HepG2 (cell line): ENCODE measurements around the gene CHMP1B. TPM values are rescaled to one million over a fixed set of nuclear protein-coding genes. Genes with fewer than 3 reads are reported as not detected.

ENCODE experiments used
- HOMEZ ChIP-seq: IDR thresholded peaks from 2 replicates; pipeline ENCODE4 v1.6.1; 2016; ENCODE audit warnings: low read depth
- PCBP1 ChIP-seq: fragments of 200-400 bp; formaldehyde crosslinking; IDR thresholded peaks from 2 replicates; pipeline ENCODE4 v1.6.1; 2017; ENCODE audit warnings: mild to moderate bottlenecking, low read depth, low read length, borderline replicate concordance
- XBP1 ChIP-seq: sonication (generic); formaldehyde crosslinking; IDR thresholded peaks from 2 replicates; pipeline ENCODE4 v1.5.0; 2020; ENCODE audit warnings: missing genetic modification reagents
- ZNF224 ChIP-seq: sonication (generic); formaldehyde crosslinking; IDR thresholded peaks from 2 replicates; pipeline ENCODE4 v1.5.0; 2020; ENCODE audit warnings: mild to moderate bottlenecking, missing genetic modification reagents
- ZNF280B ChIP-seq: sonication (generic); formaldehyde crosslinking; IDR thresholded peaks from 2 replicates; pipeline ENCODE4 v1.5.0; 2020; ENCODE audit warnings: missing genetic modification reagents, mild to moderate bottlenecking, borderline replicate concordance
- ZNF333 ChIP-seq: sonication (generic); formaldehyde crosslinking; IDR thresholded peaks from 2 replicates; pipeline ENCODE4 v1.4.0; 2020; ENCODE audit warnings: mild to moderate bottlenecking, missing genetic modification reagents, borderline replicate concordance
- ZNF569 ChIP-seq: sonication (generic); formaldehyde crosslinking; IDR thresholded peaks from 2 replicates; pipeline ENCODE4 v1.5.0; 2020; ENCODE audit warnings: mild to moderate bottlenecking, missing genetic modification reagents, moderate library complexity, borderline replicate concordance
- ZNF761 ChIP-seq: sonication (generic); formaldehyde crosslinking; conservative IDR thresholded peaks from 2 replicates; pipeline ENCODE4 v1.4.0; 2020; ENCODE audit warnings: mild to moderate bottlenecking, missing genetic modification reagents
- ZSCAN20 ChIP-seq: sonication (generic); formaldehyde crosslinking; IDR thresholded peaks from 2 replicates; pipeline ENCODE4 v1.4.0; 2020; ENCODE audit warnings: missing genetic modification reagents, mild to moderate bottlenecking, borderline replicate concordance
- polyA plus RNA-seq, 8 experiments: library from polyadenylated mRNA; depleted of rRNA in 3 of 8; stranded (reverse) in 7 of 8; unstranded in 1 of 8; fragments of >200 nt; fragmentation: Illumina TruSeq in 4 of 8; extraction: Trizol in 4 of 8; gene quantifications; 2 replicates each; pipeline versions ENCODE4 v1.2.1 to v1.2.3, GENCODE V29; 2011 to 2016; ENCODE audit warnings: low read depth in 4 of 8, missing spikeins in 1 of 8, mixed read lengths in 1 of 8; ENCODE audit not compliant: insufficient read depth in 1 of 8
- total RNA-seq, 5 experiments: library from RNA; depleted of rRNA; stranded (reverse); fragments of >200 nt; fragmentation: Illumina TruSeq; extraction: Trizol; gene quantifications; 2 replicates each; pipeline ENCODE4 v1.2.3, GENCODE V29; 2016; ENCODE audit warnings: low read depth in 1 of 5
- TF ChIP-seq, protein P1 (sequence below): sonication (generic); formaldehyde crosslinking; IDR thresholded peaks from 2 replicates; pipeline ENCODE4 v1.5.0; 2020; ENCODE audit warnings: mild to moderate bottlenecking, missing genetic modification reagents, borderline replicate concordance
- TF ChIP-seq, protein P2 (sequence below): sonication (generic); formaldehyde crosslinking; IDR thresholded peaks from 2 replicates; pipeline ENCODE4 v1.9.0; 2021; ENCODE audit warnings: missing genetic modification reagents, borderline replicate concordance

Gene CHMP1B
- total and polyA plus RNA-seq, 2 of the 13 experiments (the other 11 are each of a cell fraction or from before 2014, with no cell fraction given), result 18.8 to 20.2 TPM

DNA sequence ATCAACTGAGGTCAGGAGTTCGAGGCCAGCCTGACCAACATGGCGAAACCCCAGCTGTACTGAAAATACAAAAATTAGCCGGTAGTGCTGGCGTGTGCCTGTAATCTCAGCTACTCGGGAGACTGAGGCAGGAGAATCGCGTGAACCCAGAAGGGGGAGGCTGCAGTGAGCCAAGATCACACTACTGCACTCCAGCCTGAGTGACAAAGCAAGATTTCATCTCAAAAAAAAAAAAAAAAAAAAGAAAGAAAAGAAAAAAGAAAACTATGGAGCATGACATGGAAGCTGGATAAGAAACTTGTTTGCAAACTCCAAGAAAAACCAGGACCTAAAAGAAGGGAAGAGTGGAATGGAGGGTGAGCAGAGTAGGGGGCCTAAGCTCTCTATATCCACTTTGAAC is 1.9 kb upstream of the CHMP1B start (continued):
- TF ChIP-seq, protein P1, sequence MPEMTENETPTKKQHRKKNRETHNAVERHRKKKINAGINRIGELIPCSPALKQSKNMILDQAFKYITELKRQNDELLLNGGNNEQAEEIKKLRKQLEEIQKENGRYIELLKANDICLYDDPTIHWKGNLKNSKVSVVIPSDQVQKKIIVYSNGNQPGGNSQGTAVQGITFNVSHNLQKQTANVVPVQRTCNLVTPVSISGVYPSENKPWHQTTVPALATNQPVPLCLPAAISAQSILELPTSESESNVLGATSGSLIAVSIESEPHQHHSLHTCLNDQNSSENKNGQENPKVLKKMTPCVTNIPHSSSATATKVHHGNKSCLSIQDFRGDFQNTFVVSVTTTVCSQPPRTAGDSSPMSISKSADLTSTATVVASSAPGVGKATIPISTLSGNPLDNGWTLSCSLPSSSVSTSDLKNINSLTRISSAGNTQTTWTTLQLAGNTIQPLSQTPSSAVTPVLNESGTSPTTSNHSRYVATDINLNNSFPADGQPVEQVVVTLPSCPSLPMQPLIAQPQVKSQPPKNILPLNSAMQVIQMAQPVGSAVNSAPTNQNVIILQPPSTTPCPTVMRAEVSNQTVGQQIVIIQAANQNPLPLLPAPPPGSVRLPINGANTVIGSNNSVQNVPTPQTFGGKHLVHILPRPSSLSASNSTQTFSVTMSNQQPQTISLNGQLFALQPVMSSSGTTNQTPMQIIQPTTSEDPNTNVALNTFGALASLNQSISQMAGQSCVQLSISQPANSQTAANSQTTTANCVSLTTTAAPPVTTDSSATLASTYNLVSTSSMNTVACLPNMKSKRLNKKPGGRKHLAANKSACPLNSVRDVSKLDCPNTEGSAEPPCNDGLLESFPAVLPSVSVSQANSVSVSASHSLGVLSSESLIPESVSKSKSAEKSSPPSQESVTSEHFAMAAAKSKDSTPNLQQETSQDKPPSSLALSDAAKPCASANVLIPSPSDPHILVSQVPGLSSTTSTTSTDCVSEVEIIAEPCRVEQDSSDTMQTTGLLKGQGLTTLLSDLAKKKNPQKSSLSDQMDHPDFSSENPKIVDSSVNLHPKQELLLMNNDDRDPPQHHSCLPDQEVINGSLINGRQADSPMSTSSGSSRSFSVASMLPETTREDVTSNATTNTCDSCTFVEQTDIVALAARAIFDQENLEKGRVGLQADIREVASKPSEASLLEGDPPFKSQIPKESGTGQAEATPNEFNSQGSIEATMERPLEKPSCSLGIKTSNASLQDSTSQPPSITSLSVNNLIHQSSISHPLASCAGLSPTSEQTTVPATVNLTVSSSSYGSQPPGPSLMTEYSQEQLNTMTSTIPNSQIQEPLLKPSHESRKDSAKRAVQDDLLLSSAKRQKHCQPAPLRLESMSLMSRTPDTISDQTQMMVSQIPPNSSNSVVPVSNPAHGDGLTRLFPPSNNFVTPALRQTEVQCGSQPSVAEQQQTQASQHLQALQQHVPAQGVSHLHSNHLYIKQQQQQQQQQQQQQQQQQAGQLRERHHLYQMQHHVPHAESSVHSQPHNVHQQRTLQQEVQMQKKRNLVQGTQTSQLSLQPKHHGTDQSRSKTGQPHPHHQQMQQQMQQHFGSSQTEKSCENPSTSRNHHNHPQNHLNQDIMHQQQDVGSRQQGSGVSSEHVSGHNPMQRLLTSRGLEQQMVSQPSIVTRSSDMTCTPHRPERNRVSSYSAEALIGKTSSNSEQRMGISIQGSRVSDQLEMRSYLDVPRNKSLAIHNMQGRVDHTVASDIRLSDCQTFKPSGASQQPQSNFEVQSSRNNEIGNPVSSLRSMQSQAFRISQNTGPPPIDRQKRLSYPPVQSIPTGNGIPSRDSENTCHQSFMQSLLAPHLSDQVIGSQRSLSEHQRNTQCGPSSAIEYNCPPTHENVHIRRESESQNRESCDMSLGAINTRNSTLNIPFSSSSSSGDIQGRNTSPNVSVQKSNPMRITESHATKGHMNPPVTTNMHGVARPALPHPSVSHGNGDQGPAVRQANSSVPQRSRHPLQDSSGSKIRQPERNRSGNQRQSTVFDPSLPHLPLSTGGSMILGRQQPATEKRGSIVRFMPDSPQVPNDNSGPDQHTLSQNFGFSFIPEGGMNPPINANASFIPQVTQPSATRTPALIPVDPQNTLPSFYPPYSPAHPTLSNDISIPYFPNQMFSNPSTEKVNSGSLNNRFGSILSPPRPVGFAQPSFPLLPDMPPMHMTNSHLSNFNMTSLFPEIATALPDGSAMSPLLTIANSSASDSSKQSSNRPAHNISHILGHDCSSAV, result no peak
- TF ChIP-seq XBP1 (CRISPR knock-in tag), result no peak
- no peak for TF ChIP-seq ZNF333 (CRISPR knock-in tag)
- no peak for TF ChIP-seq ZNF224 (CRISPR knock-in tag)
- no peak for TF ChIP-seq HOMEZ (CRISPR knock-in tag)
- no peak for TF ChIP-seq PCBP1
- no peak for TF ChIP-seq ZSCAN20 (CRISPR knock-in tag)
- TF ChIP-seq, protein P2, sequence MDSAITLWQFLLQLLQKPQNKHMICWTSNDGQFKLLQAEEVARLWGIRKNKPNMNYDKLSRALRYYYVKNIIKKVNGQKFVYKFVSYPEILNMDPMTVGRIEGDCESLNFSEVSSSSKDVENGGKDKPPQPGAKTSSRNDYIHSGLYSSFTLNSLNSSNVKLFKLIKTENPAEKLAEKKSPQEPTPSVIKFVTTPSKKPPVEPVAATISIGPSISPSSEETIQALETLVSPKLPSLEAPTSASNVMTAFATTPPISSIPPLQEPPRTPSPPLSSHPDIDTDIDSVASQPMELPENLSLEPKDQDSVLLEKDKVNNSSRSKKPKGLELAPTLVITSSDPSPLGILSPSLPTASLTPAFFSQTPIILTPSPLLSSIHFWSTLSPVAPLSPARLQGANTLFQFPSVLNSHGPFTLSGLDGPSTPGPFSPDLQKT (CRISPR knock-in tag), result no peak
- TF ChIP-seq ZNF761 (CRISPR knock-in tag), result no peak
- no peak for TF ChIP-seq ZNF280B (CRISPR knock-in tag)
- TF ChIP-seq ZNF569 (CRISPR knock-in tag), result no peak
